ENCODE data around the gene FRMPD4. TPM values are rescaled to one million over a fixed set of nuclear protein-coding genes. Genes with fewer than 3 reads are reported as not detected.

FRMPD4 gene
- total and polyA plus RNA-seq, 2 donors, result 0.06 to 0.85 TPM

DNA sequence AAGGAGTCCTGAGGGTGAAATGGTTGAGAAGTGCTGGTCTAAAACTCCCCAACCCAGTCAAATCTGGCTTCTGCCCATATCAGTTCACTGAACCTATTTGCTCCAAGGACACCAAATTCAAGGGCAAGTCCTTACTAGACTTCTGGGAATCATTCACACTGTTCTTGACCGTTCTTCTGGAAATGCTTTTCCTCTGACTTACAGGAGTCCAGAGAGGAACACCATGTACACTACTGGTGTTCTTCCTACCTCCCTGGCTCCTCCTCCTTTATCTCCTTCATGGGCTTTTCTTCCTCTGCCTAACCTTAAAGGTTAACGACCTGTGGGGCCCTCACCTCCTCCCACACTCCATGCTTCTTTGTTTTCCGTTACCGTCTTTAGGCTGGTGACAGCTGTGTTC, 281.3 kb downstream of the FRMPD4 start:
- Histone ChIP-seq H3K36me3 (ENCODE audit: insufficient read depth) (no peaks in the 10 kb centered on the region), H3K4me1 (ENCODE audit: insufficient read depth) (no peaks in the 10 kb centered on the region), H3K4me3 (ENCODE audit: low read depth, low read length) (no peak overlapping the region), H3K27ac (ENCODE audit: low read depth) (no peak overlapping the region)
- 88% methylated on average over 4 of the region's 4 CpGs for WGBS
- DNase-seq (ENCODE audit: extremely low spot score), result no peak

- Histone ChIP-seq H3K36me3 (ENCODE audit: insufficient read depth) (no peaks in the 10 kb centered on the region), H3K4me1 (ENCODE audit: insufficient read depth) (no peaks in the 10 kb centered on the region), H3K27ac (ENCODE audit: low read depth) (no peak overlapping the region), H3K4me3 (ENCODE audit: low read depth, low read length) (no peak overlapping the region)
- no peak for DNase-seq (ENCODE audit: extremely low spot score)
- 57% methylated on average over 5 of the region's 5 CpGs for WGBS
These were observed 283.6 kb downstream of the FRMPD4 start for GRCh38 chrX:12421918-12422317.

- no peaks in the 10 kb centered on the region for H3K4me1 ChIP-seq (ENCODE audit: insufficient read depth)
- H3K4me3 ChIP-seq (ENCODE audit: low read depth, low read length), result no peak overlapping the region
- H3K27ac ChIP-seq (ENCODE audit: low read depth), result no peak overlapping the region
- 53% methylated on average over 1 of the region's 1 CpG for WGBS
- no peak for DNase-seq (ENCODE audit: extremely low spot score)
- H3K36me3 ChIP-seq (ENCODE audit: insufficient read depth), result no peaks in the 10 kb centered on the region
These were observed 285.1 kb downstream of the FRMPD4 start for GRCh38 chrX:12423346-12423745.

DNA sequence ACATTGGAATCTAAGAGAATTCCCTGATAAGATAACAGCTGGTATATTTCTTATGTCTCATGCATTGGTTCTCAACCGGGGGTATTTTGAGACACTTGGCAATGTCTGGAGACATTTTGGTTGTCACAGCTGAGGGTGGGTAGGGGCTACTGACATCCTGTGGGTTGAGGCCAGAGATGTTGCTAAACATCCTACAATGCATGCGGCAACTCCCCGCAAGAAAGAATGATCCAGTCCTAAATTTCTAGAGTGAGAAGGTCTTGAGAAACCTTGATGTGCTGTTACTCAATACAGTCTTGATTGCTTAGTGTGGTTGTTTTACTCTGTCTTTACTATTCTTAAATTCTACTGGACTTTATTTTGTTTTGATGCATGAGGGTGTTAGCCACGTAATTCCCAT, 287.2 kb downstream of the FRMPD4 start:
- H3K27ac ChIP-seq (ENCODE audit: low read depth), result no peak overlapping the region
- H3K4me1 ChIP-seq (ENCODE audit: insufficient read depth), result no peaks in the 10 kb centered on the region
- no peaks in the 10 kb centered on the region for H3K36me3 ChIP-seq (ENCODE audit: insufficient read depth)
- WGBS, result 76% methylated on average over 4 of the region's 4 CpGs
- no peak overlapping the region for H3K4me3 ChIP-seq (ENCODE audit: low read depth, low read length)
- no peak for DNase-seq (ENCODE audit: extremely low spot score)

- DNase-seq (ENCODE audit: extremely low spot score), result no peak
- Histone ChIP-seq H3K36me3 (ENCODE audit: insufficient read depth) (no peaks in the 10 kb centered on the region), H3K4me3 (ENCODE audit: low read depth, low read length) (no peak overlapping the region), H3K27ac (ENCODE audit: low read depth) (no peak overlapping the region), H3K4me1 (ENCODE audit: insufficient read depth) (no peaks in the 10 kb centered on the region)
- 84% methylated on average over 2 of the region's 2 CpGs for WGBS
These were observed 288.1 kb downstream of the FRMPD4 start for GRCh38 chrX:12426420-12426819.

GRCh38 chrX:12434493-12434892, 296.2 kb downstream of the FRMPD4 start:
- no peak for DNase-seq (ENCODE audit: extremely low spot score)
- H3K27ac ChIP-seq (ENCODE audit: low read depth), result no peak overlapping the region
- H3K4me3 ChIP-seq (ENCODE audit: low read depth, low read length), result no peak overlapping the region
- 53% methylated on average over 1 of the region's 1 CpG for WGBS
- H3K4me1 ChIP-seq (ENCODE audit: insufficient read depth), result no peaks in the 10 kb centered on the region
- no peaks in the 10 kb centered on the region for H3K36me3 ChIP-seq (ENCODE audit: insufficient read depth)

- Histone ChIP-seq H3K36me3 (ENCODE audit: insufficient read depth) (no peaks in the 10 kb centered on the region), H3K4me3 (ENCODE audit: low read depth, low read length) (no peak overlapping the region), H3K27ac (ENCODE audit: low read depth) (no peak overlapping the region), H3K4me1 (ENCODE audit: insufficient read depth) (no peaks in the 10 kb centered on the region)
- DNase-seq (ENCODE audit: extremely low spot score), result no peak
- 57% methylated on average over 7 of the region's 7 CpGs for WGBS
These were observed 301.1 kb downstream of the FRMPD4 start for GRCh38 chrX:12439416-12439815.

DNA sequence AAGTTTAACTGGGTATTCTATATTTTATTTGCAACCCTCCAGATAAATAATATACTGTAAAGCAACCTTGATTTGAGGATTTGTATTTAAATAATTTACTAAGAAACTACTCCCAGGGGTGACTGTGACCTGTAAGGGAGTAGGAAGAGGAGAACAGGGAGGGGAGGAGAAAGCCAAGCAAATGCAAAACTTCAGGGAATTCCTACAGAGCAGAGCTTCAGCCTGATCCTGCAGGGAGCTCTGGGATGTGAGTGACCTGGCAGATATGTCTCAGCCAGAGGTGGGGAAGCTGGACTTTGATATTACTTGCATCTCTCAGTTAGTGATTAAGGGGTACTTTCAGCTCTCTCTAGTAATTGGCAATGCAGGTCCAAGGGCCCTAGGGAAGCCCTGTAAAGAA, 302.0 kb downstream of the FRMPD4 start:
- no peaks in the 10 kb centered on the region for H3K4me1 ChIP-seq (ENCODE audit: insufficient read depth)
- H3K36me3 ChIP-seq (ENCODE audit: insufficient read depth), result no peaks in the 10 kb centered on the region
- no peak overlapping the region for H3K4me3 ChIP-seq (ENCODE audit: low read depth, low read length)
- no peak for DNase-seq (ENCODE audit: extremely low spot score)
- no peak overlapping the region for H3K27ac ChIP-seq (ENCODE audit: low read depth)

- Histone ChIP-seq H3K36me3 (ENCODE audit: insufficient read depth) (no peaks in the 10 kb centered on the region), H3K27ac (ENCODE audit: low read depth) (no peak overlapping the region), H3K4me1 (ENCODE audit: insufficient read depth) (no peaks in the 10 kb centered on the region), H3K4me3 (ENCODE audit: low read depth, low read length) (no peak overlapping the region)
- no peak for DNase-seq (ENCODE audit: extremely low spot score)
- 43% methylated on average over 3 of the region's 3 CpGs for WGBS
These were observed 303.3 kb downstream of the FRMPD4 start for GRCh38 chrX:12441381-12442128.

DNA sequence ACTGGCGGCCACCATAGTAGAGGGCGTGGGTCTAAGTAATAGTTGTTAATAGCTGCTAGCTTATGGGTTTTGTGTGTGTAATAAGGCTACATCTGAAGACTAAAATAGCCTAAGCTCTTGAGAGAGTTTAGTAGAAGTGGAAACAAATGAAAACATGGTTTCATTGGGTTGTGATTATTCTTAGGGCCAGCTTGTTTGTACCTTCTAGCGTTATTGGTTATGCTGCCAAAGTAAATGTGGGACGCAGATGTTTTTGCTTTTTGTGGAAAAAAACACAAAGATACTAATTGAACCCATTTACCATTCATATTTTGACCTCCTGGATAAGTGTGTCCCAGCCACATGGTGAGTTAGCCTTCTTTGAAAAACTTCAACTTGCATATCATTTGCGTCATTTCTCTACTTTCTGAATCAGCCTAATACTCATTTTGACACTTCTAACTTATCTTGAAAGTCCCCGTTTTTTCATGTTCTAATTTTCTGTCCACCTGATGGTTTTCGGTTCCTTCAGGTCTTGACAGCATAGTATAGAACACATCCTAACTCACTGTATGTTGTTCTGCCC, 305.3 kb downstream of the FRMPD4 start:
- 85% methylated on average over 7 of the region's 7 CpGs for WGBS
- H3K36me3 ChIP-seq (ENCODE audit: insufficient read depth), result no peaks in the 10 kb centered on the region
- DNase-seq (ENCODE audit: extremely low spot score), result no peak
- no peaks in the 10 kb centered on the region for H3K4me1 ChIP-seq (ENCODE audit: insufficient read depth)
- H3K27ac ChIP-seq (ENCODE audit: low read depth), result no peak overlapping the region
- no peak overlapping the region for H3K4me3 ChIP-seq (ENCODE audit: low read depth, low read length)

DNA sequence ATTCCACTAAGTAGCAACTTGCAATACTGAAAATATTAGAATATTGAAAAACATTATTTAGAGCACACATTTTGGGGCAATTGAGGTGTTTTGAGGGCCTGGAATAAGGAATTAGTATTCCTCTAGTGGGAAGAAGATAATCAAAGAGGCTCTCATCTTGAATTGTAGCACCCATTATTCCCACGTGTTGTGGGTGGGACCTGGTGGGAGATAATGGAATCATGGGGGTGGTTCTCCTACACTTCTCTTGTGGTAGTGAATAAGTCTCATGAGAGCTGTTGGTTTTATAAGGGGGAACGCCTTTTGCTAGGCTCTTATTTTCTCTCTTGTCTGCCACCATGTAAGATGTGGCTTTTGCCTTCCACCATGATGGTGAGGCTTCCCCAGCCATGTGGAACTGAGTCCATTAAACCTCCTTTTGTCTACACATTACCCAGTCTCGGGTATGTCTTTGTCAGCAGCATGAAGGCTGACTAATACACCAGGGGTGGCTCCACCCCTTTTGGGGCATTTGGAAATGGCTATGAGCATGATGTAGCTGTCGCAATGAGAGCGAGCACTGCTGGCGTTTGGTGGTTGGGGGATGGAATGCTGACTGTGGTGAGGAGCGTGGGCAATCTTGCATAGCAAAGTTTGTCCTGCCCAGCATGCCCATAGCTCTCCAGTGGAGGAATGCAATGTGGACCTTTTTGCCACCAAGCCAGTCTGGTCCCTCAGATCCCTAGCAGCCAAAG, 308.2 kb downstream of the FRMPD4 start:
- no peak overlapping the region for H3K27ac ChIP-seq (ENCODE audit: low read depth)
- H3K36me3 ChIP-seq (ENCODE audit: insufficient read depth), result no peaks in the 10 kb centered on the region
- no peak for DNase-seq (ENCODE audit: extremely low spot score)
- no peaks in the 10 kb centered on the region for H3K4me1 ChIP-seq (ENCODE audit: insufficient read depth)
- 93% methylated on average over 7 of the region's 7 CpGs for WGBS
- H3K4me3 ChIP-seq (ENCODE audit: low read depth, low read length), result no peak overlapping the region

DNA sequence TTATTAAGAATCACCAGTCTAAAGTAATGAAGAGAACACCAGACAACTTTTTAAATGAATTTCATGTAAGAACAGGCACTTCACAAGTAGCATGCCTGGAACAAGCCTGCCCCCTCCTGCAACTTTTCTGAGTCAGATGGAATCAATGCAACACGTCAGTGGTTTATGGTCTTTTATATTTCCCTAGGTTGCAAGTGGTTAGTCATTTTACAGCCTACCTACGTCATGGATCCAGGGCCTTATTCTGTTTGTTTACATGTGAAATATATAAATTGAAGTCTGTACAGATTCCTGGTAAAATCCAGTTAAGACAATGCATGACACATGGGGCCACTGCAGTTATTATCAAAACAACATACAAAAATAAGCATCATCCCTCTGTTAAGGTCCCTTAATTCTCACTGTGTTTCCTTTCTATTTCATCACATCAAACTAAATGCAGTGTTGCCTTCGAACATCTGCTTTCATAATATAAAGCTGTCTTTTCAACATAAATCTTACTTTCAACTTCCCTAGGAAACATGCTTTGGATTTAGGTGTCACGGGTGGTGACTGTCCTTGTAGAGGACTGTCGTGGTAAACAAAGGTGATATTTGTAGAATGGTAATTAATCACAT, 309.3 kb downstream of the FRMPD4 start:
- H3K4me1 ChIP-seq (ENCODE audit: insufficient read depth), result no peaks in the 10 kb centered on the region
- no peak overlapping the region for H3K4me3 ChIP-seq (ENCODE audit: low read depth, low read length)
- peak; percentile 25 for DNase-seq (ENCODE audit: extremely low spot score)
- H3K27ac ChIP-seq (ENCODE audit: low read depth), result no peak overlapping the region
- H3K36me3 ChIP-seq (ENCODE audit: insufficient read depth), result no peaks in the 10 kb centered on the region
- 39% methylated on average over 5 of the region's 5 CpGs for WGBS

GRCh38 chrX:12452268-12452667, 314.0 kb downstream of the FRMPD4 start:
- no peak overlapping the region for H3K27ac ChIP-seq (ENCODE audit: low read depth)
- H3K4me1 ChIP-seq (ENCODE audit: insufficient read depth), result no peaks in the 10 kb centered on the region
- no peak overlapping the region for H3K4me3 ChIP-seq (ENCODE audit: low read depth, low read length)
- 67% methylated on average over 2 of the region's 2 CpGs for WGBS
- H3K36me3 ChIP-seq (ENCODE audit: insufficient read depth), result no peaks in the 10 kb centered on the region
- DNase-seq (ENCODE audit: extremely low spot score), result no peak

DNA sequence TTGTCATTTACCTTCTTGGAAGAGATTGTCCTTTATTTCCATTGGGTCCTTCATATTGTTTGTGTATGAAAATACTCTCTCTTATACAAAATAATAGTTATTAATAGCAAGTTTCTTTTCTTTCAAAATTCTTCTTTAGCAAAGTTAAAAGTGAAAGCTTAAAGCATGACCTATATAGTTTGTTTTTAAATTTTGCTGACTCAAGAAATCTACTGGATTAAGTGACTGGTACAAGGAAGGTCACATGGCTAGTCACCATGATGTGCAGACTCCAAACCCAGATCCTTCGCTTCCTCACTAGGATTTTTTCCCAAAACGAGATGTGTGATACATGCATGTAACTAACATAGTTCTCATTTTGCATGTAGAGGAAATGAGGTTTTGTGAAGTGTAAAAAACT, 322.7 kb downstream of the FRMPD4 start:
- DNase-seq (ENCODE audit: extremely low spot score), result no peak

More for the DNA sequence above, 322.7 kb downstream of the FRMPD4 start:
- H3K36me3 ChIP-seq (ENCODE audit: insufficient read depth), result no peaks in the 10 kb centered on the region
- no peak overlapping the region for H3K27ac ChIP-seq (ENCODE audit: low read depth)
- no peak overlapping the region for H3K4me3 ChIP-seq (ENCODE audit: low read depth, low read length)
- WGBS, result 82% methylated on average over 2 of the region's 2 CpGs
- H3K4me1 ChIP-seq (ENCODE audit: insufficient read depth), result no peaks in the 10 kb centered on the region
